Ishikawa (cell line): ENCODE results near the gene PRR20C.

Experiments used
- CEBPB ChIP-seq: IDR thresholded peaks from 2 replicates; pipeline ENCODE4 v1.6.1; 2012
- CREB1 ChIP-seq: IDR thresholded peaks from 2 replicates; pipeline ENCODE4 v1.6.1; 2012; ENCODE audit warnings: low read depth
- EP300 ChIP-seq: IDR thresholded peaks from 2 replicates; pipeline ENCODE4 v1.6.1; 2012; ENCODE audit warnings: borderline replicate concordance
- MAX ChIP-seq: IDR thresholded peaks from 2 replicates; pipeline ENCODE4 v1.6.1; 2012
- RAD21 ChIP-seq: IDR thresholded peaks from 2 replicates; pipeline ENCODE4 v1.6.1; 2012; ENCODE audit warnings: low read depth
- TAF1 ChIP-seq: IDR thresholded peaks from 2 replicates; pipeline ENCODE4 v1.6.1; 2012; ENCODE audit warnings: low read depth, mild to moderate bottlenecking
- ZBTB7A ChIP-seq: IDR thresholded peaks from 2 replicates; pipeline ENCODE4 v1.6.1; 2012; ENCODE audit warnings: low read depth
- TF ChIP-seq, protein P1 (sequence below): IDR thresholded peaks from 2 replicates; pipeline ENCODE4 v1.6.1; 2012; ENCODE audit warnings: low read depth, mild to moderate bottlenecking

- no peak for TF ChIP-seq CEBPB
- TF ChIP-seq, protein P1, sequence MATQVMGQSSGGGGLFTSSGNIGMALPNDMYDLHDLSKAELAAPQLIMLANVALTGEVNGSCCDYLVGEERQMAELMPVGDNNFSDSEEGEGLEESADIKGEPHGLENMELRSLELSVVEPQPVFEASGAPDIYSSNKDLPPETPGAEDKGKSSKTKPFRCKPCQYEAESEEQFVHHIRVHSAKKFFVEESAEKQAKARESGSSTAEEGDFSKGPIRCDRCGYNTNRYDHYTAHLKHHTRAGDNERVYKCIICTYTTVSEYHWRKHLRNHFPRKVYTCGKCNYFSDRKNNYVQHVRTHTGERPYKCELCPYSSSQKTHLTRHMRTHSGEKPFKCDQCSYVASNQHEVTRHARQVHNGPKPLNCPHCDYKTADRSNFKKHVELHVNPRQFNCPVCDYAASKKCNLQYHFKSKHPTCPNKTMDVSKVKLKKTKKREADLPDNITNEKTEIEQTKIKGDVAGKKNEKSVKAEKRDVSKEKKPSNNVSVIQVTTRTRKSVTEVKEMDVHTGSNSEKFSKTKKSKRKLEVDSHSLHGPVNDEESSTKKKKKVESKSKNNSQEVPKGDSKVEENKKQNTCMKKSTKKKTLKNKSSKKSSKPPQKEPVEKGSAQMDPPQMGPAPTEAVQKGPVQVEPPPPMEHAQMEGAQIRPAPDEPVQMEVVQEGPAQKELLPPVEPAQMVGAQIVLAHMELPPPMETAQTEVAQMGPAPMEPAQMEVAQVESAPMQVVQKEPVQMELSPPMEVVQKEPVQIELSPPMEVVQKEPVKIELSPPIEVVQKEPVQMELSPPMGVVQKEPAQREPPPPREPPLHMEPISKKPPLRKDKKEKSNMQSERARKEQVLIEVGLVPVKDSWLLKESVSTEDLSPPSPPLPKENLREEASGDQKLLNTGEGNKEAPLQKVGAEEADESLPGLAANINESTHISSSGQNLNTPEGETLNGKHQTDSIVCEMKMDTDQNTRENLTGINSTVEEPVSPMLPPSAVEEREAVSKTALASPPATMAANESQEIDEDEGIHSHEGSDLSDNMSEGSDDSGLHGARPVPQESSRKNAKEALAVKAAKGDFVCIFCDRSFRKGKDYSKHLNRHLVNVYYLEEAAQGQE = no peak
- no peak for TF ChIP-seq ZBTB7A
- TF ChIP-seq MAX = no peak
- TF ChIP-seq RAD21 = no peak
- no peak for TF ChIP-seq EP300
- TF ChIP-seq CREB1 = no peak
- TF ChIP-seq TAF1 = no peak
Observed at GRCh38 chr13:57128909-57129308, 25.0 kb upstream of the PRR20C start.
